ENCODE measurements around the gene TSGA10.
A peak's percentile ranks its signal among the peaks of the same experiment; 100 is the strongest.

Gene TSGA10

GRCh38 chr2:99180755-99181623 lies 26.2 kb upstream of the TSGA10 start, which contains the start of the genes MITD1 and MRPL30 (continued):
- TF ChIP-seq ZNF785 (tag by site-specific recombination; IDR thresholded peaks at IDR 0.05) (no peak), MZF1 (tag by site-specific recombination; IDR thresholded peaks at IDR 0.05; ENCODE audit: borderline replicate concordance) (peak; percentile 76), ZNF266 (tag by site-specific recombination; IDR thresholded peaks at IDR 0.05; ENCODE audit: low read depth) (no peak), ZNF148 (tag by site-specific recombination; IDR thresholded peaks at IDR 0.05; ENCODE audit: borderline replicate concordance) (no peak), YY2 (tag by site-specific recombination; IDR thresholded peaks at IDR 0.05) (no peak), ZNF24 (tag by site-specific recombination; IDR thresholded peaks at IDR 0.05) (peak; percentile 90), MEIS1 (CRISPR knock-in tag; IDR thresholded peaks at IDR 0.05; ENCODE audit: borderline replicate concordance) (no peak), OVOL3 (tag by site-specific recombination; IDR thresholded peaks at IDR 0.05) (no peak), ZNF530 (tag by site-specific recombination; IDR thresholded peaks at IDR 0.05; ENCODE audit: low read depth) (no peak), SP3 (tag by site-specific recombination; IDR thresholded peaks at IDR 0.05) (peak; percentile 84), ZNF132 (tag by site-specific recombination; IDR thresholded peaks at IDR 0.05; ENCODE audit: borderline replicate concordance) (no peak), ZNF174 (tag by site-specific recombination; IDR thresholded peaks at IDR 0.05) (no peak), ZNF670 (tag by site-specific recombination; IDR thresholded peaks at IDR 0.05; ENCODE audit: low read depth) (no peak), ZNF169 (tag by site-specific recombination; IDR thresholded peaks at IDR 0.05) (no peak), ZNF585B (tag by site-specific recombination; IDR thresholded peaks at IDR 0.05) (no peak), ZNF157 (tag by site-specific recombination; IDR thresholded peaks at IDR 0.05) (no peak), ZFHX2 (tag by site-specific recombination; conservative IDR thresholded peaks at IDR 0.05) (peak; percentile 88), PATZ1 (tag by site-specific recombination; IDR thresholded peaks at IDR 0.05) (no peak), ZSCAN4 (tag by site-specific recombination; IDR thresholded peaks at IDR 0.05) (peak; percentile 53; the same call in 1 of the 2 replicates), ZBTB1 (tag by site-specific recombination; IDR thresholded peaks at IDR 0.05) (no peak), ZNF747 (tag by site-specific recombination; IDR thresholded peaks at IDR 0.05) (no peak), ZNF37A (tag by site-specific recombination; IDR thresholded peaks at IDR 0.05) (no peak), ZNF16 (tag by site-specific recombination; IDR thresholded peaks at IDR 0.05; ENCODE audit: low read depth) (no peak), ZNF223 (tag by site-specific recombination; IDR thresholded peaks at IDR 0.05) (no peak), ZNF76 (tag by site-specific recombination; IDR thresholded peaks at IDR 0.05; ENCODE audit: borderline replicate concordance, low read depth) (peak; percentile 85), ZNF426 (tag by site-specific recombination; IDR thresholded peaks at IDR 0.05) (no peak), ZNF660 (tag by site-specific recombination; IDR thresholded peaks at IDR 0.05) (peak; percentile 96), ZFP41 (tag by site-specific recombination; IDR thresholded peaks at IDR 0.05; ENCODE audit: borderline replicate concordance) (no peak), ZFP3 (tag by site-specific recombination; IDR thresholded peaks at IDR 0.05; ENCODE audit: low read depth) (no peak), ZBTB48 (tag by site-specific recombination; IDR thresholded peaks at IDR 0.05) (peak; percentile 66)
- TF ChIP-seq, protein P1, sequence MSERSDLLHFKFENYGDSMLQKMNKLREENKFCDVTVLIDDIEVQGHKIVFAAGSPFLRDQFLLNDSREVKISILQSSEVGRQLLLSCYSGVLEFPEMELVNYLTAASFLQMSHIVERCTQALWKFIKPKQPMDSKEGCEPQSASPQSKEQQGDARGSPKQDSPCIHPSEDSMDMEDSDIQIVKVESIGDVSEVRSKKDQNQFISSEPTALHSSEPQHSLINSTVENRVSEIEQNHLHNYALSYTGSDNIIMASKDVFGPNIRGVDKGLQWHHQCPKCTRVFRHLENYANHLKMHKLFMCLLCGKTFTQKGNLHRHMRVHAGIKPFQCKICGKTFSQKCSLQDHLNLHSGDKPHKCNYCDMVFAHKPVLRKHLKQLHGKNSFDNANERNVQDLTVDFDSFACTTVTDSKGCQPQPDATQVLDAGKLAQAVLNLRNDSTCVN (tag by site-specific recombination; optimal IDR thresholded peaks at IDR 0.05) = peak; percentile 46
- TF ChIP-seq, protein P2, sequence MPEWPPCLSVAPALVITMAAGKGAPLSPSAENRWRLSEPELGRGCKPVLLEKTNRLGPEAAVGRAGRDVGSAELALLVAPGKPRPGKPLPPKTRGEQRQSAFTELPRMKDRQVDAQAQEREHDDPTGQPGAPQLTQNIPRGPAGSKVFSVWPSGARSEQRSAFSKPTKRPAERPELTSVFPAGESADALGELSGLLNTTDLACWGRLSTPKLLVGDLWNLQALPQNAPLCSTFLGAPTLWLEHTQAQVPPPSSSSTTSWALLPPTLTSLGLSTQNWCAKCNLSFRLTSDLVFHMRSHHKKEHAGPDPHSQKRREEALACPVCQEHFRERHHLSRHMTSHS (tag by site-specific recombination; IDR thresholded peaks at IDR 0.05) = no peak
